ENCODE data around the gene ANTXRL. TPM values are rescaled to one million over a fixed set of nuclear protein-coding genes. Genes with fewer than 3 reads are reported as not detected.
"Not testable (repeated sequence)": the region's sequence is repeated elsewhere in the genome, so short reads cannot be mapped to it uniquely, and the experiment has no call there.

Gene ANTXRL
- total RNA-seq, 2 experiments from 2014 or later: not detected

DNA sequence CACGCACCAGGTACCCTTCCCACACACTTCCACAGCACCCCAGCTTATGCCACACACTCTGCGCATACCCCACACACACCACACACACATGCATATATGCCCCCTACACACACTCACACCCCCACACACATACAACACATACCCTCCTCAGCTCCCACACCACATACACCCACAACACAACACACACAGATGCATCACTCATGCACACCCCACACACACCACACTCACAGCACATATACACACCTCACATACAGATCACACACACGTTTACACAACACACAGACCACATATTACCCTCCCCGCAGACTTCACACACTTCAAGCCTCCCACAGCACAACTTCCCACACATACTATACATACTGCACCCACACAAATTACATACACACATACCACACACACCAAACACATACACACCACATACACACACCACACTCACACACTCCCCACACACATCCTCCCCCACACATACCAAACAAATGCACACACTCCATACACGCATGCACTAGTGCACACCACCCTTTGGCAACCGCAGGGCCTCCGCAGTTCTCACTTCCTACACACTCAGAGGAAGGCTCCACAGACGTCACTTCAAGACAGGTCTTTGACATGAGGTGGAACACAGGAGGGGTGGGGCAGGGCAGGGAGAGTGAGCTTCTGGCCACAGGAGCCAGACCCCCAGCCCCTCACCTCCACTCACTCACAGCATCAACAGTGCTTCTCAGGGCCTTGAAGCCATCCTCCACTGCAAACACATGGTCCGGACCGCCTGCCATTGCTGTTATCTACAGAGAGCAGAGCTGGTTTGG is 18.5 kb upstream of the ANTXRL start:
- POLR2A ChIA-PET: interaction anchor here (0.5 to 1.3 kb wide), 5 partner anchors 15 to 173 kb away, joined by 3 to 5 read pairs (median 3); no protein-coding TSS in a partner anchor
- H3K27me3 Mint-ChIP-seq: no peaks in the 10 kb centered on the region
- no peaks in the 10 kb centered on the region for H3K36me3 Mint-ChIP-seq (ENCODE audit: low read depth)
- intact Hi-C loops (cut with micrococcal nuclease): no loop called here
- CTCF ChIA-PET: interaction anchor here (1.1 to 2.0 kb wide), 4 partner anchors 8 to 39 kb away, joined by 3 to 7 read pairs (median 4); no protein-coding TSS in a partner anchor
- no peak for TF ChIP-seq CTCF (IDR thresholded peaks at IDR 0.05)
- ATAC-seq: peak; percentile 74
- DNase-seq: peak; percentile 81
- no peaks in the 10 kb centered on the region for H3K9me3 Mint-ChIP-seq
- H3K4me1 Mint-ChIP-seq (ENCODE audit: low read depth): peaks cover 50% of the 10 kb centered on the region
- no peak overlapping the region for H3K4me3 Mint-ChIP-seq
- H3K27ac Mint-ChIP-seq: no peak overlapping the region

DNA sequence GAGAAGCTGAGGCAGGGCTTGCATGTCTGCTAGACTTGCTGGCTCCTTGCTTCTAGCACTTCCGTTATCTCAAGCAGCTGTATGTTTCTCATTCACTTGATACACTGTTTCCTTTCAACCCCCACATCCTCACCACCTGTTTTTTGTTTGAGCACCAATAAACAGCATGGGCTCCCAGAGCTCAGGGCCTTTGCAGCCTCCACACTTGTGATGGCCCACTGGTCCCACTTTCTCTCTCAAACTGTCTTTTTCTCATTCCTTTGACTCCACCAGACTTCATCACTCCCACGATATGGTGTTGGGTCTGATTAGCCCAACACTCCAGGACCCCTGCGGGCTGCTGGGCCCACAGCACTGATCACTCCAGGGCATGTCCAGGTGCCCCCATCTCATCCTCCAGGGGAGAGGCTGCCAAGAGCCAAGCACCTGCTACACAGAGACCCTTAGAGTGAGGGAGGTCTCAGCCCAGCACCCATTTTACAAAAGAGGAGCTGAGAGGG is 17.2 kb upstream of the ANTXRL start:
- POLR2A ChIA-PET: interaction anchor here (0.6 to 1.3 kb wide), 3 partner anchors 13 to 902 kb away, joined by 4 to 5 read pairs (median 5); no protein-coding TSS in a partner anchor
- ATAC-seq; H3K27ac Mint-ChIP-seq; H3K9me3 Mint-ChIP-seq; intact Hi-C loops (cut with micrococcal nuclease); H3K27me3 Mint-ChIP-seq; H3K36me3 Mint-ChIP-seq (ENCODE audit: low read depth); H3K4me3 Mint-ChIP-seq: not testable (repeated sequence)
- DNase-seq: peak; percentile 73
- peaks cover 46% of the 10 kb centered on the region for H3K4me1 Mint-ChIP-seq (ENCODE audit: low read depth)
- CTCF ChIA-PET: interaction anchor here (1.1 to 2.0 kb wide), 4 partner anchors 9 to 41 kb away, joined by 3 to 7 read pairs (median 4); no protein-coding TSS in a partner anchor

GRCh38 chr10:46270086-46270811 is 16.5 kb upstream of the ANTXRL start:
- no peaks in the 10 kb centered on the region for H3K36me3 Mint-ChIP-seq (ENCODE audit: low read depth)
- no peak overlapping the region for H3K27ac Mint-ChIP-seq
- intact Hi-C loops (cut with micrococcal nuclease): no loop called here
- H3K9me3 Mint-ChIP-seq: no peaks in the 10 kb centered on the region
- ATAC-seq (no peak), DNase-seq (no peak)
- peaks cover 40% of the 10 kb centered on the region for H3K4me1 Mint-ChIP-seq (ENCODE audit: low read depth)
- ChIA-PET POLR2A (interaction anchor here (1.3 kb wide), 1 partner anchor 175 kb away, joined by 5 read pairs; no protein-coding TSS in a partner anchor), CTCF (interaction anchor here (2.0 kb wide), 1 partner anchor 41 kb away, joined by 7 read pairs; no protein-coding TSS in a partner anchor)
- no peak for TF ChIP-seq CTCF (IDR thresholded peaks at IDR 0.05)
- H3K4me3 Mint-ChIP-seq: no peak overlapping the region
- H3K27me3 Mint-ChIP-seq: no peaks in the 10 kb centered on the region

DNA sequence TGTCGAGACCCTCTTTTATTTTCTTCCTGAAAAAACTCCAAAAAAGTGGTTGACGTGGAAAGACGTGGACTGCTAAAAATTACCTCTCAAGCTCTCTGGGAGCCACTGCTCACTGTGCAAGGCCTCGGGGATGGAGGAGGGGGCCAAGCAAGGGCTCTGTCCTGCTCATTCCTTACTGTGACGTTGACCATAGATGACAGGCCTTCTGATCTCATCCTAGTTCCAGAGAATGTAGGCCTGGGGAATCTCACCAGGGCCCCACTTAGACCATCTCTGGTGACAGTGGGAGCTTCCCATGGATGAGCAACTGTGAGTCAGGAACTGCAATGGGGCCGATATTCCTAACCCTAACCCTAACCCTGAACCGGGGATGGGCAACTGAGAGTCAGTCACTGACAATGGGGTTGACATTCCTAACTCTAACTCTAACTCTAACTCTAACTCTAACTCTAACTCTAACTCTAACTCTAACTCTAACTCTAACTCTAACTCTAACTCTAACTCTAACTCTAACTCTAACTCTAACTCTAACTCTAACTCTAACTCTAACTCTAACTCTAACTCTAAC is 15.8 kb upstream of the ANTXRL start:
- intact Hi-C loops (cut with micrococcal nuclease); H3K27ac Mint-ChIP-seq; DNase-seq: not testable (repeated sequence)

GRCh38 chr10:46271795-46272499 is 14.8 kb upstream of the ANTXRL start:
- DNase-seq: peak; percentile 48

More for the DNA sequence above, 15.8 kb upstream of the ANTXRL start:
- CTCF ChIA-PET; H3K9me3 Mint-ChIP-seq; ATAC-seq; H3K4me3 Mint-ChIP-seq; POLR2A ChIA-PET; H3K27me3 Mint-ChIP-seq; H3K36me3 Mint-ChIP-seq (ENCODE audit: low read depth): not testable (repeated sequence)
- peaks cover 37% of the 10 kb centered on the region for H3K4me1 Mint-ChIP-seq (ENCODE audit: low read depth)

More at GRCh38 chr10:46271795-46272499, 14.8 kb upstream of the ANTXRL start:
- POLR2A ChIA-PET; H3K9me3 Mint-ChIP-seq; intact Hi-C loops (cut with micrococcal nuclease); H3K36me3 Mint-ChIP-seq (ENCODE audit: low read depth); H3K27me3 Mint-ChIP-seq: not testable (repeated sequence)
- Mint-ChIP-seq H3K27ac (peak overlapping the region; percentile 77), H3K4me3 (peak overlapping the region; percentile 2), H3K4me1 (ENCODE audit: low read depth) (peaks cover 37% of the 10 kb centered on the region)
- CTCF ChIA-PET: interaction anchor here (1.1 kb wide), 1 partner anchor 43 kb away, joined by 4 read pairs; no protein-coding TSS in a partner anchor
- peak; percentile 11 for ATAC-seq

Measured in activated CD8-positive, alpha-beta T cell treated with anti-CD3 and anti-CD28 coated beads for 36 hours (primary cell).